GM12878 (cell line): ENCODE measurements around the gene FLII. TPM values are rescaled to one million over a fixed set of nuclear protein-coding genes. Genes with fewer than 3 reads are reported as not detected.

Source experiments
- ATAC-seq: fragments of 200-7000 bp; cut with Tn5 transposase; 3 replicates; pipeline ENCODE4 v1.9.1; 2020; ENCODE audit warnings: mild to moderate bottlenecking, moderate library complexity
- BruUV-seq: library from RNA; stranded (reverse); fragments of 400-500 nt; replicated peaks from 2 replicates; lab custom pipeline; 2021; lab: Mats Ljungman, UMichigan
- CTCF ChIA-PET: fragments of 300-600 bp; sonication (Branson Sonifier 250); formaldehyde crosslinking; extraction: SDS; loops from one replicate; lab custom pipeline; 2021; ENCODE audit warnings: inconsistent platforms; lab: Yijun Ruan, JAX
- POLR2A ChIA-PET: fragments of 350-600 bp; formaldehyde crosslinking; extraction: SDS; loops from one replicate; lab custom pipeline; 2021; ENCODE audit warnings: inconsistent platforms; lab: Charles Lee
- RAD21 ChIA-PET: fragments of 300-600 bp; sonication (Branson Sonifier 250); formaldehyde crosslinking; loops from one replicate; lab custom pipeline; 2023; ENCODE audit warnings: antibody characterized with exemption; ENCODE audit not compliant: unreplicated experiment; lab: Charles Lee
- SMC1A ChIA-PET: fragments of 300-600 bp; sonication (Branson Sonifier 250); formaldehyde crosslinking; loops from one replicate; lab custom pipeline; 2023; ENCODE audit not compliant: unreplicated experiment, uncharacterized antibody; lab: Charles Lee
- DNase-seq: peaks from one replicate; pipeline ENCODE4 v3.0.0-alpha.2; 2011; ENCODE audit warnings: low read depth, low spot score
- FAIRE-seq: peaks from 3 replicates; lab custom pipeline; 2011; peaks lifted over from hg19 to GRCh38; lab: Jason Lieb, UNC
- H2AFZ ChIP-seq: 2 replicates; pipeline ENCODE4 v1.6.0; 2011; ENCODE audit warnings: low read depth, low read length, control low read depth; ENCODE audit not compliant: control insufficient read depth
- H3K27ac ChIP-seq: 2 replicates; pipeline ENCODE4 v1.5.1; 2011; ENCODE audit warnings: control low read depth; ENCODE audit not compliant: control insufficient read depth, insufficient read depth
- H3K27me3 ChIP-seq, 2 experiments: replicated peaks in 1 of 2; 2 replicates each; pipeline versions ENCODE4 v1.6.0 to v1.6.1; 2011; ENCODE audit warnings: low read length in 1 of 2; ENCODE audit not compliant: control insufficient read depth in 2 of 2, insufficient read depth in 2 of 2
- H3K36me3 ChIP-seq, 2 experiments: 2 replicates each; pipeline ENCODE4 v1.5.1; 2011; ENCODE audit warnings: low read length in 1 of 2; ENCODE audit not compliant: control insufficient read depth in 2 of 2, insufficient read depth in 2 of 2
- H3K4me1 ChIP-seq: 2 replicates; pipeline ENCODE4 v1.6.1; 2011; ENCODE audit warnings: mild to moderate bottlenecking, low read length, moderate library complexity, mixed read lengths; ENCODE audit not compliant: control insufficient read depth, insufficient read depth
- H3K4me2 ChIP-seq: 2 replicates; pipeline ENCODE4 v1.6.0; 2011; ENCODE audit warnings: control low read depth; ENCODE audit not compliant: control insufficient read depth, insufficient read depth
- H3K4me3 ChIP-seq: fragments of 200-600 bp; sonication (generic); 2 replicates; pipeline ENCODE4 v1.5.1; 2016
- H3K79me2 ChIP-seq: 2 replicates; pipeline ENCODE4 v1.6.0; 2011; ENCODE audit warnings: low read length; ENCODE audit not compliant: control insufficient read depth, insufficient read depth
- H3K9ac ChIP-seq: 2 replicates; pipeline ENCODE4 v1.8.0; 2011; ENCODE audit warnings: low read length, control low read depth, mixed read lengths; ENCODE audit not compliant: control insufficient read depth, insufficient read depth
- H3K9me3 ChIP-seq: replicated peaks from 3 replicates; pipeline ENCODE4 v1.5.1; 2011; ENCODE audit warnings: mild to moderate bottlenecking, low read length; ENCODE audit not compliant: control insufficient read depth, insufficient read depth
- H4K20me1 ChIP-seq: 2 replicates; pipeline ENCODE4 v1.6.0; 2011; ENCODE audit not compliant: control insufficient read depth, insufficient read depth
- CBX3 ChIP-seq: fragments of 200-600 bp; sonication (generic); IDR thresholded peaks from 2 replicates; pipeline ENCODE4 v1.6.1; 2016; ENCODE audit warnings: low read depth, borderline replicate concordance
- CEBPZ ChIP-seq: fragments of 150-350 bp; IDR thresholded peaks from 2 replicates; pipeline ENCODE4 v1.6.1; 2016; ENCODE audit warnings: low read depth, low read length
- HDAC6 ChIP-seq: fragments of 200-600 bp; sonication (generic); IDR thresholded peaks from one replicate; pipeline ENCODE4 v1.8.0; 2017; ENCODE audit warnings: antibody characterized with exemption; ENCODE audit not compliant: unreplicated experiment
- JUND ChIP-seq: IDR thresholded peaks from 2 replicates; pipeline ENCODE4 v1.6.1; 2012; ENCODE audit warnings: low read depth, mild to moderate bottlenecking, low read length, improper control_type of control experiment, moderate library complexity
- KAT2A ChIP-seq: conservative IDR thresholded peaks from 2 replicates; pipeline ENCODE4 v1.6.1; 2011; ENCODE audit warnings: low read depth, low read length; ENCODE audit not compliant: control insufficient read depth
- NBN ChIP-seq: fragments of 450-650 bp; IDR thresholded peaks from 2 replicates; pipeline ENCODE4 v1.6.1; 2016
- NFXL1 ChIP-seq: fragments of 450-650 bp; IDR thresholded peaks from 2 replicates; pipeline ENCODE4 v1.6.1; 2017; ENCODE audit warnings: antibody characterized with exemption, mild to moderate bottlenecking, borderline replicate concordance
- NFYB ChIP-seq: IDR thresholded peaks from 2 replicates; pipeline ENCODE4 v1.6.1; 2011; ENCODE audit warnings: low read depth, mild to moderate bottlenecking, low read length, improper control_type of control experiment, moderate library complexity; ENCODE audit not compliant: insufficient read depth
- RB1 ChIP-seq: fragments of 450-650 bp; formaldehyde crosslinking; IDR thresholded peaks from 2 replicates; pipeline ENCODE4 v1.6.1; 2017; ENCODE audit warnings: mild to moderate bottlenecking, borderline replicate concordance
- SIN3A ChIP-seq: IDR thresholded peaks from 2 replicates; pipeline ENCODE4 v1.6.1; 2012; ENCODE audit warnings: low read depth, low read length, improper control_type of control experiment
- TARDBP ChIP-seq: IDR thresholded peaks from 2 replicates; pipeline ENCODE4 v1.6.1; 2016; ENCODE audit warnings: borderline replicate concordance
- TCF7 ChIP-seq: IDR thresholded peaks from 2 replicates; pipeline ENCODE4 v1.6.1; 2014; ENCODE audit warnings: antibody characterized with exemption, borderline replicate concordance
- ZBTB40 ChIP-seq: fragments of 450-650 bp; IDR thresholded peaks from 2 replicates; pipeline ENCODE4 v1.6.1; 2016; ENCODE audit warnings: mild to moderate bottlenecking, moderate library complexity, borderline replicate concordance
- ZNF384 ChIP-seq: IDR thresholded peaks from 2 replicates; pipeline ENCODE4 v1.6.1; 2012; ENCODE audit warnings: low read depth, mild to moderate bottlenecking, low read length, improper control_type of control experiment, borderline replicate concordance
- WGBS: methylation state at CpG from one replicate; pipeline ENCODE4 v1.1.6; 2016; ENCODE audit warnings: low lambda C conversion rate; ENCODE audit not compliant: insufficient replicate concordance, insufficient coverage; ENCODE audit errors: missing lambda C conversion rate; 5-methylcytosine and 5-hydroxymethylcytosine counted together
- in situ Hi-C: fragments of 300-500 bp; cut with MboI; formaldehyde crosslinking; loops from 9 replicates; pipeline ENCODE4 v1.14.3; 2018; ENCODE audit warnings: mixed read lengths
- intact Hi-C: fragments of 100-400 bp; cut with micrococcal nuclease; formaldehyde crosslinking; loops from one replicate; pipeline ENCODE4 v1.14.2; 2022; ENCODE audit not compliant: unreplicated experiment
- polyA plus RNA-seq, 11 experiments: library from polyadenylated mRNA; depleted of rRNA in 4 of 11; unstranded in 6 of 11; stranded (reverse) in 5 of 11; fragments of >200 nt; fragmentation: Nextera tagmentation in 4 of 11; fragmentation: Illumina TruSeq in 1 of 11; extraction: Ambion mirVana in 4 of 11; extraction: Trizol in 1 of 11; gene quantifications; 1 replicate in 1 of 11; 2 replicates in 10 of 11; pipeline versions ENCODE4 v1.2.1 to v1.2.3, GENCODE V29; 2011 to 2016; ENCODE audit warnings: inconsistent platforms in 2 of 11, missing spikeins in 2 of 11, low read depth in 1 of 11
- total RNA-seq, 4 experiments: library from RNA; depleted of rRNA in 3 of 4; stranded (reverse); fragments of >200 nt in 3 of 4; fragmentation: Illumina TruSeq in 1 of 4; extraction: Trizol in 1 of 4; gene quantifications; 2 replicates each; pipeline versions ENCODE4 v1.2.1 to v1.2.3, GENCODE V29; 2013 to 2021

FLII gene
- total and polyA plus RNA-seq, 10 of the 15 experiments (the other 5 are each of a cell fraction or from before 2014, with no cell fraction given), result 22.2 to 200 (median 121) TPM

- Histone ChIP-seq H3K79me2 (peaks cover 8% of the 10 kb centered on the region), H3K4me1 (peaks cover 18% of the 10 kb centered on the region), H3K36me3 (peaks cover 0 to 5% of the 10 kb centered on the region in 2 experiments; a peak in 3 of 4 replicates), H4K20me1 (no peaks in the 10 kb centered on the region), H3K4me3 (no peak overlapping the region), H3K27ac (no peak overlapping the region), H3K27me3 (no peaks in the 10 kb centered on the region), H3K9ac (no peak overlapping the region), H3K9me3 (no peaks in the 10 kb centered on the region), H2AFZ (no peak overlapping the region), H3K4me2 (no peak overlapping the region)
- ATAC-seq (no peak), FAIRE-seq (no peak), DNase-seq (no peak)
- in situ Hi-C loops, result no loop called here
- SMC1A ChIA-PET, result no interaction called here
- POLR2A ChIA-PET, result no interaction called here
- WGBS, result 80% methylated on average over 12 of the region's 12 CpGs
- CTCF ChIA-PET, result no interaction called here
- intact Hi-C loops, result no loop called here
- no TSS peak for BruUV-seq
- RAD21 ChIA-PET, result no interaction called here
- TF ChIP-seq TCF7 (no peak), HDAC6 (no peak), CBX3 (no peak), NFXL1 (no peak), KAT2A (no peak), ZBTB40 (no peak), RB1 (no peak), JUND (no peak), NFYB (no peak), NBN (no peak), TARDBP (no peak), CEBPZ (no peak), SIN3A (no peak), ZNF384 (no peak)
Measured at GRCh38 chr17:18262641-18263040, 4.1 kb upstream of the FLII start.
